DLD1 (cell line): ENCODE data around the gene SYNDIG1.

ENCODE experiments used
- in situ Hi-C: cut with HindIII; loops from 2 replicates; pipeline ENCODE4 v1.10.0; 2017; ENCODE audit warnings: low sequenced_read_pairs

SYNDIG1 gene

GRCh38 chr20:24651171-24651975 is 181.9 kb downstream of the SYNDIG1 start:
- in situ Hi-C loops = no loop called here

- in situ Hi-C loops = no loop called here
Observed at GRCh38 chr20:24651976-24652345, 182.5 kb downstream of the SYNDIG1 start.

GRCh38 chr20:24653306-24653705 is 183.9 kb downstream of the SYNDIG1 start:
- in situ Hi-C loops = no loop called here

- in situ Hi-C loops = no loop called here
Observed at GRCh38 chr20:24654425-24654824, 185.0 kb downstream of the SYNDIG1 start.

- in situ Hi-C loops = no loop called here
Observed at GRCh38 chr20:24656391-24656790, 187.0 kb downstream of the SYNDIG1 start.

GRCh38 chr20:24657196-24657595 is 187.8 kb downstream of the SYNDIG1 start:
- in situ Hi-C loops = no loop called here

- in situ Hi-C loops = no loop called here
Observed at GRCh38 chr20:24657878-24658620, 188.6 kb downstream of the SYNDIG1 start.

GRCh38 chr20:24658920-24659660 is 189.7 kb downstream of the SYNDIG1 start:
- in situ Hi-C loops = no loop called here

- in situ Hi-C loops = no loop called here
Observed at GRCh38 chr20:24659835-24660234, 190.4 kb downstream of the SYNDIG1 start.

- in situ Hi-C loops = no loop called here
Observed at GRCh38 chr20:24660651-24661050, 191.2 kb downstream of the SYNDIG1 start.

- in situ Hi-C loops = no loop called here
Observed at GRCh38 chr20:24661255-24661654, 191.8 kb downstream of the SYNDIG1 start.

GRCh38 chr20:24662322-24662721 is 192.9 kb downstream of the SYNDIG1 start:
- in situ Hi-C loops = no loop called here

- in situ Hi-C loops = no loop called here
Observed at GRCh38 chr20:24662752-24663365, 193.4 kb downstream of the SYNDIG1 start.

- in situ Hi-C loops = no loop called here
Observed at GRCh38 chr20:24663496-24663895, 194.1 kb downstream of the SYNDIG1 start.

- in situ Hi-C loops = no loop called here
Observed at GRCh38 chr20:24664266-24664986, 195.0 kb downstream of the SYNDIG1 start.

GRCh38 chr20:24665196-24665595 is 195.8 kb downstream of the SYNDIG1 start:
- in situ Hi-C loops = no loop called here

GRCh38 chr20:24665741-24666191 is 196.3 kb downstream of the SYNDIG1 start:
- in situ Hi-C loops = no loop called here

GRCh38 chr20:24667689-24668383 is 198.4 kb downstream of the SYNDIG1 start:
- in situ Hi-C loops = no loop called here

- in situ Hi-C loops = no loop called here
Observed at GRCh38 chr20:24668384-24668702, 198.9 kb downstream of the SYNDIG1 start.

- in situ Hi-C loops = no loop called here
Observed at GRCh38 chr20:24668791-24669190, 199.4 kb downstream of the SYNDIG1 start.
